ENCODE results near the gene TBC1D1.

- TF ChIP-seq TOX (CRISPR knock-in tag; IDR thresholded peaks at IDR 0.05; ENCODE audit: borderline replicate concordance): no peak
- TF ChIP-seq ARNTL (CRISPR knock-in tag; IDR thresholded peaks at IDR 0.05; ENCODE audit: borderline replicate concordance, low read depth): no peak
- no peak for TF ChIP-seq ZNF70 (CRISPR knock-in tag; IDR thresholded peaks at IDR 0.05)
- TF ChIP-seq PATZ1 (CRISPR knock-in tag; IDR thresholded peaks at IDR 0.05; ENCODE audit: borderline replicate concordance): no peak
- TF ChIP-seq CSRNP3 (CRISPR knock-in tag; IDR thresholded peaks at IDR 0.05): no peak
- TF ChIP-seq ZFP30 (CRISPR knock-in tag; IDR thresholded peaks at IDR 0.05): no peak
- TF ChIP-seq ZFP3 (CRISPR knock-in tag; IDR thresholded peaks at IDR 0.05): no peak
- no peak for TF ChIP-seq GLIS3 (CRISPR knock-in tag; IDR thresholded peaks at IDR 0.05)
- no peak for TF ChIP-seq ZNF8 (CRISPR knock-in tag; IDR thresholded peaks at IDR 0.05)
- TF ChIP-seq BACH2 (CRISPR knock-in tag; IDR thresholded peaks at IDR 0.05; ENCODE audit: borderline replicate concordance): no peak
- TF ChIP-seq POU6F1 (CRISPR knock-in tag; IDR thresholded peaks at IDR 0.05; ENCODE audit: borderline replicate concordance, low read depth): no peak
- TF ChIP-seq ZC3H10 (CRISPR knock-in tag; IDR thresholded peaks at IDR 0.05): no peak
- no peak for TF ChIP-seq RARB (CRISPR knock-in tag; IDR thresholded peaks at IDR 0.05)
These were observed 17.5 kb upstream of the TBC1D1 start for GRCh38 chr4:37873386-37873785.
